Measurements from ENCODE around the gene FAM181B. TPM values are rescaled to one million over a fixed set of nuclear protein-coding genes. Genes with fewer than 3 reads are reported as not detected.

Gene FAM181B
- polyA plus RNA-seq, 2 of the 4 experiments (the other 2 are of a cell fraction): 0.01 TPM; not detected in 1

- FAIRE-seq (no peak), ATAC-seq (peak; percentile 89 to 96), DNase-seq (ENCODE audit: low read depth in 1 of 2, low spot score in 1 of 2) (peak; percentile 40 to 42)
- Histone ChIP-seq H3K4me1 (no peaks in the 10 kb centered on the region), H3K4me2 (peak overlapping the region; percentile 34; the same call in 2 of the 3 replicates), H3K4me3 (no peak overlapping the region), H3K9me3 (no peaks in the 10 kb centered on the region), H3K27ac (no peak overlapping the region)
- TF ChIP-seq CTCF (IDR thresholded peaks at IDR 0.05) (peak; percentile 54), JUNB (IDR thresholded peaks at IDR 0.05) (no peak), RAD21 (conservative IDR thresholded peaks at IDR 0.05 in 1 of 2, IDR thresholded peaks at IDR 0.05 in 1 of 2) (peak; percentile 34 to 72; a peak in 3 of 5 replicates), CBX2 (IDR thresholded peaks at IDR 0.05; ENCODE audit: borderline replicate concordance, low read depth) (no peak)
- 2% methylated on average over 3 of the region's 3 CpGs for WGBS (ENCODE audit: missing lambda C conversion rate)
- ChIA-PET POLR2A (interaction anchor here (0.6 kb wide), 1 partner anchor 1799 kb away, joined by 3 read pairs; no protein-coding TSS in a partner anchor), CTCF (interaction anchor here (0.6 to 2.0 kb wide), 13 partner anchors 9 to 1047 kb away, joined by 3 to 12 read pairs (median 5); partner anchors contain the start of genes FAM181B and RAB30)
These were observed 42.2 kb upstream of the FAM181B start for GRCh38 chr11:82775736-82776346.

GRCh38 chr11:82775218-82775617, 41.6 kb upstream of the FAM181B start:
- DNase-seq (ENCODE audit: low read depth in 1 of 2, low spot score in 1 of 2) (no peak), ATAC-seq (no peak), FAIRE-seq (no peak)
- ChIA-PET POLR2A (no interaction called here), CTCF (interaction anchor here (1.1 to 2.0 kb wide), 7 partner anchors 11 to 149 kb away, joined by 3 to 12 read pairs (median 5); no protein-coding TSS in a partner anchor)
- no peaks in the 10 kb centered on the region for H3K9me3 ChIP-seq
- no peak for TF ChIP-seq NFE2L2 (conservative IDR thresholded peaks at IDR 0.05; ENCODE audit: low read length)
- no peak for TF ChIP-seq CTCF (IDR thresholded peaks at IDR 0.05)
- peak overlapping the region; percentile 34; the same call in 2 of the 3 replicates for H3K4me2 ChIP-seq
- H3K4me3 ChIP-seq: no peak overlapping the region
- no peaks in the 10 kb centered on the region for H3K4me1 ChIP-seq
- 5% methylated on average over 1 of the region's 1 CpG for WGBS (ENCODE audit: missing lambda C conversion rate)
- H3K27ac ChIP-seq: no peak overlapping the region

- Histone ChIP-seq H3K4me2 (no peak overlapping the region), H3K4me3 (no peak overlapping the region), H3K27ac (no peak overlapping the region), H3K4me1 (no peaks in the 10 kb centered on the region), H3K9me3 (no peaks in the 10 kb centered on the region)
- TF ChIP-seq REST (IDR thresholded peaks at IDR 0.05): no peak
- no peak for TF ChIP-seq FOSB (CRISPR knock-in tag; IDR thresholded peaks at IDR 0.05)
- no peak for TF ChIP-seq SREBF2 (IDR thresholded peaks at IDR 0.05)
- TF ChIP-seq ZC3H11A (IDR thresholded peaks at IDR 0.05): no peak
- no peak for TF ChIP-seq MAFK (IDR thresholded peaks at IDR 0.05; ENCODE audit: partially characterized antibody)
- TF ChIP-seq ZNF302 (CRISPR knock-in tag; IDR thresholded peaks at IDR 0.05): no peak
- no peak for TF ChIP-seq HOXA7 (CRISPR knock-in tag; IDR thresholded peaks at IDR 0.05)
- no peak for FAIRE-seq
- WGBS (ENCODE audit: missing lambda C conversion rate): 42% methylated on average over 4 of the region's 4 CpGs
- no peak for DNase-seq (ENCODE audit: low read depth in 1 of 2, low spot score in 1 of 2)
- POLR2A ChIA-PET: no interaction called here
- CTCF ChIA-PET: interaction anchor here (0.7 kb wide), 1 partner anchor 91 kb away, joined by 3 read pairs; no protein-coding TSS in a partner anchor
- no peak for ATAC-seq
These were observed 38.1 kb upstream of the FAM181B start for GRCh38 chr11:82771781-82772180.
